Lower lobe of right lung (tissue), 2 donors: ENCODE measurements around the gene GPC1. TPM values are rescaled to one million over a fixed set of nuclear protein-coding genes. Genes with fewer than 3 reads are reported as not detected.

Source experiments
- ATAC-seq, 2 donors: fragments of 200-7000 bp; cut with Tn5 transposase; one replicate each; pipeline ENCODE4 v1.9.1; 2020 to 2022; ENCODE audit warnings: mild to moderate bottlenecking in 2 of 2, moderate library complexity in 2 of 2
- DNase-seq: peaks from one replicate; pipeline ENCODE4 v3.0.0-alpha.2; 2020
- H3K27ac ChIP-seq: fragments of 200-600 bp; one replicate; pipeline ENCODE4 v1.8.0; 2022
- H3K27me3 ChIP-seq: fragments of 200-600 bp; one replicate; pipeline ENCODE4 v1.8.0; 2022; ENCODE audit warnings: low read depth
- H3K36me3 ChIP-seq: fragments of 200-600 bp; one replicate; pipeline ENCODE4 v1.8.0; 2022; ENCODE audit warnings: mild to moderate bottlenecking
- H3K4me1 ChIP-seq: fragments of 200-600 bp; one replicate; pipeline ENCODE4 v1.8.0; 2022
- H3K4me3 ChIP-seq: fragments of 200-600 bp; one replicate; pipeline ENCODE4 v1.8.0; 2022; ENCODE audit warnings: mild to moderate bottlenecking
- H3K9me3 ChIP-seq: fragments of 200-600 bp; one replicate; pipeline ENCODE4 v1.8.0; 2022
- CTCF ChIP-seq: fragments of 200-600 bp; IDR thresholded peaks from one replicate; pipeline ENCODE4 v1.8.0; 2022; ENCODE audit warnings: antibody characterized with exemption, mild to moderate bottlenecking
- intact Hi-C: fragments of 100-400 bp; cut with DNase I; formaldehyde crosslinking; loops from one replicate; pipeline ENCODE4 v1.11.0; 2022
- total RNA-seq: library from RNA; stranded (reverse); fragmentation: NEBNext Ultra II Directional; extraction: Animal tissue kit (Norgen Biotek cat#: 25700); gene quantifications from one replicate; pipeline ENCODE4 v1.2.1, GENCODE V29; 2021
- donor health status: DM: no; HTN: yes; CAD: no; lungs with severe emphysema.

The GPC1 gene
- total RNA-seq, 1 donor from 2014 or later: 14.7 TPM

- TF ChIP-seq CTCF: no peak
- Histone ChIP-seq H3K27me3 (no peaks in the 10 kb centered on the region), H3K4me1 (no peaks in the 10 kb centered on the region), H3K9me3 (peaks cover 17% of the 10 kb centered on the region), H3K36me3 (no peaks in the 10 kb centered on the region), H3K4me3 (no peak overlapping the region), H3K27ac (no peak overlapping the region)
- DNase-seq: no peak
- no peak for ATAC-seq
- intact Hi-C loops: no loop called here
Observed at GRCh38 chr2:240469239-240469636, 33.8 kb downstream of the GPC1 start.

DNA sequence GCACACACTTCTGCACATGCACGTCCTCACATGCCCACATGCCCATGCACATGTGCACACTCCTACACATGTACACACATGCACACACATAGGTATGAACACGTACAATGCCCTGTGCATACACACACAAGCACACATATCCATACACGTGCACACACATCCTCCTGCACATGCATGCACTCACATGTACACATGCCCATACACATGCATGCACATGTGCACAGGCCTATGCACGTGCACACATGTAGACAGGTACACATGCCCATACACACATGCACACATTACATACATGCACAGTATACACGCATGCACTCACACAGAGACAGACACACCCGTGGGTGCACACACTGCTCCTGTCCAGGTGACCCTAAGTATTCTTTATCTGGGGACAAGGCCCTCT lies 34.3 kb downstream of the GPC1 start:
- ATAC-seq: no peak

DNA sequence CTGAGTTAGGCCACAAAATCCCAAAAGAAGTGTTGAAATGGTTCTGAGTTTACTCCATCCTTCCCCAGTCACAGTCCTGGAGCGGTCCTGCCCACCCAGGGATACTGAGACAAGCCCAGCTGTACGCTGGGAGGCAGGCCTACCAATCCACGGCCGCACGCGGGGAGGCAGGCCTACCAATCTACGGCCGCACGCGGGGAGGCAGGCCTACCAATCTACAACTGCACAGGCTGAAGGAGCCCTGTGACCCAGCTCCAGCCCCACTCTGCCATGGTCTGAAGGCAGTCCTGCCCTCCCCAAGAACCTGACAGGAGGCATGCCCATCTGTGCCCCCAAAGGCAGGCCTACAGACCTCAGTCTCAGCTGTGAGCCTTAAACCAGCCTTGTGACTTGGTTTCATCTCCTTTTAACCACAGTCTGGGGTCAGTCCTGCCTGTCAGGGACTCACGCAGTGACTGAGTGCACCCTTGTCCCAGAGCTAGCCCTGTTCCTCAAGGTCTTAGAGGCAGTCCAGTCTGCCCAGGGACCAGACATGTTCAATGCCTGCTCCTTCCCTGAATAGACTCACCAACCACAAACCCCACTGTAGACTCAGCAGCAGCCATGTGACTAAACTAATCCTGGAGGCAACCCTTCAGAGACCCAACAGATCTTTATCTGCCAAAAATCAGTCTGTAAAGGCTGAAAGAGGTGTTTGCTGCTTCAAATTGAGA lies 36.8 kb downstream of the GPC1 start:
- no peak for DNase-seq
- no peak for ATAC-seq

More for the DNA sequence above, 34.3 kb downstream of the GPC1 start:
- intact Hi-C loops: no loop called here
- TF ChIP-seq CTCF: no peak
- no peak overlapping the region for H3K4me3 ChIP-seq
- no peaks in the 10 kb centered on the region for H3K36me3 ChIP-seq
- H3K27ac ChIP-seq: no peak overlapping the region
- no peak for DNase-seq
- no peaks in the 10 kb centered on the region for H3K4me1 ChIP-seq
- peaks cover 18% of the 10 kb centered on the region for H3K9me3 ChIP-seq
- H3K27me3 ChIP-seq: no peaks in the 10 kb centered on the region

GRCh38 chr2:240473211-240473610 lies 37.7 kb downstream of the GPC1 start:
- H3K9me3 ChIP-seq: peaks cover 18% of the 10 kb centered on the region
- no peak for DNase-seq
- no peak overlapping the region for H3K27ac ChIP-seq
- H3K4me3 ChIP-seq: no peak overlapping the region
- H3K27me3 ChIP-seq: no peaks in the 10 kb centered on the region
- H3K4me1 ChIP-seq: no peaks in the 10 kb centered on the region
- no peak for ATAC-seq
- no peak for TF ChIP-seq CTCF
- intact Hi-C loops: no loop called here
- H3K36me3 ChIP-seq: no peaks in the 10 kb centered on the region

More for the DNA sequence above, 36.8 kb downstream of the GPC1 start:
- H3K4me1 ChIP-seq: no peaks in the 10 kb centered on the region
- no peak for TF ChIP-seq CTCF
- intact Hi-C loops: no loop called here
- no peak overlapping the region for H3K27ac ChIP-seq
- no peaks in the 10 kb centered on the region for H3K27me3 ChIP-seq
- H3K36me3 ChIP-seq: no peaks in the 10 kb centered on the region
- peaks cover 18% of the 10 kb centered on the region for H3K9me3 ChIP-seq
- no peak overlapping the region for H3K4me3 ChIP-seq

DNA sequence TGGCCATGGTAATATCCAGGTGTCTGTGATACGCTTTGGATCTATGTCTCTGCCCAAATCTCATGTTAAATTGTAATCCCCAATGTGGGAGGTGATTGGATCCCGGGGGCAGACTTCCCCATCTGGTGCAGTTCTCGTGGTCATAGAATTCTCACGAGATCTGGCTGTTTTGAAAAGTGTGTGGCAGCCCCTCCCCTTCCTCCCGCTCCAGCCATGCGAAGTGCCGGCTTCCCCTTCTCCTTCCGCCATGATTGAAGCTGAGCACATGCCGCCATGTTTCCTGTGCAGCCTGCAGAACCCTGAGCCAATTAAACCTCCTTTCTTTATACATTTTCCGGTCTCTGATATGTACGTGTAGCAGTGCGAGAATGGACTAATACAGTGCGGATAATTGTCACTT lies 42.5 kb downstream of the GPC1 start:
- DNase-seq (peak; percentile 9), ATAC-seq (no peak)
- TF ChIP-seq CTCF: no peak
- no peaks in the 10 kb centered on the region for H3K4me1 ChIP-seq
- H3K27me3 ChIP-seq: no peaks in the 10 kb centered on the region
- intact Hi-C loops: no loop called here
- H3K4me3 ChIP-seq: no peak overlapping the region
- H3K36me3 ChIP-seq: no peaks in the 10 kb centered on the region
- H3K27ac ChIP-seq: no peak overlapping the region
- peaks cover 15% of the 10 kb centered on the region for H3K9me3 ChIP-seq
